Astrocyte of the cerebellum (primary cell): ENCODE measurements around the gene PRPF19.

Source experiments
- DNase-seq: peaks from one replicate; pipeline ENCODE4 v3.0.0-alpha.2; 2011; ENCODE audit warnings: low read depth
- H3K4me3 ChIP-seq: 2 replicates; pipeline ENCODE4 v1.5.1; 2011; ENCODE audit warnings: mild to moderate bottlenecking, low read depth, low read length, moderate library complexity
- CTCF ChIP-seq: IDR thresholded peaks from 2 replicates; pipeline ENCODE4 v1.5.1; 2012; ENCODE audit warnings: low read length, low read depth, moderate library complexity, mild to moderate bottlenecking; ENCODE audit errors: missing control alignments
- in situ Hi-C: cut with HindIII; loops from 2 replicates; pipeline ENCODE4 v1.10.0; 2017; ENCODE audit warnings: low sequenced_read_pairs

PRPF19 gene

GRCh38 chr11:60851327-60852104 lies 54.9 kb downstream of the PRPF19 start:
- no peak overlapping the region for H3K4me3 ChIP-seq
- in situ Hi-C loops: no loop called here
- TF ChIP-seq CTCF: no peak
- DNase-seq: no peak

- in situ Hi-C loops: no loop called here
- no peak overlapping the region for H3K4me3 ChIP-seq
- TF ChIP-seq CTCF: no peak
- no peak for DNase-seq
Measured at GRCh38 chr11:60849641-60850520, 56.5 kb downstream of the PRPF19 start.

DNA sequence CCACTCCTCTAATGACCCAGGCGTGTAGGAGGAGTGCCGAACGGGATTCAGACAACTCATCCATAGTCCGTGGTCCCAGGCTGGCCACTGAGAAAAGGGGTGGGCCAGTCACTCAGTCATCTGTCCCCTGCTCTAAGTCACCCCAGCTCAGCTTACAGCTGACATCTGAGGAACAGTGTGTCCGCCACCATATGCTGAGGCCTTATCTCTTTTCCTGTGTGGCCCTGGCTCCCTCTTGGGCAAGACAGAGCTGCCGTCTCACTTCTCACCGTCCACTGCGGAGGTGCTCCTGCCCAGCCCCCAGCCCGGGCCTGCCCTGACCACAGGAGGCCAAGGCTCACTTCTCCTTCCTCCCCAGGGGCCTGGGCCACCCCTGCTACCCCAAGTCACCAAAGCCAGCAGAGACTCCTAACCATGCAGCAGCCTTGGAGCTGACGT lies 57.7 kb downstream of the PRPF19 start:
- TF ChIP-seq CTCF: no peak
- in situ Hi-C loops: no loop called here
- no peak for DNase-seq
- no peak overlapping the region for H3K4me3 ChIP-seq

DNA sequence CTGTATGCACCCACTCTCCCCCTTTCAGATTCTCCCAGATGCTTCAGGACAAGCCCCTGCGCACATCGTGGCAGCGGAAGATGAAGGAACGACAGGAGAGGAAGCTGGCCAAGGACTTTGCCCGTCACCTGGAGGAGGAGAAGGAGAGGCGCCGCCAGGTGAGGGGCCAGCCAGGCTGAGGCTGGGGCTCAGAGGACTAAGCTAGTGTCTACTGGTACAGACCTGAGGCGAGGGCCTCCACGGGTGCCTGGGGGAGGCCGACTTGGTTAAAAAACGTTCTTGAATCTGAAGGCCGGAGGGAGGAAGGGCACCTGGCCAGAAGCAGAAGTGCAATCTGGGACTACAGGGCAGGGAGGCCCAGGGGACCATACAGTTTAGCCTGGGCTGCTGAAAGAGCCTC lies 58.5 kb downstream of the PRPF19 start:
- DNase-seq: no peak
- in situ Hi-C loops: no loop called here
- no peak overlapping the region for H3K4me3 ChIP-seq
- no peak for TF ChIP-seq CTCF

GRCh38 chr11:60847281-60847680 lies 59.1 kb downstream of the PRPF19 start:
- peak; percentile 67 for DNase-seq
- H3K4me3 ChIP-seq: no peak overlapping the region
- in situ Hi-C loops: no loop called here
- TF ChIP-seq CTCF: no peak

GRCh38 chr11:60845338-60845737 lies 61.0 kb downstream of the PRPF19 start:
- no peak for TF ChIP-seq CTCF
- no peak for DNase-seq
- peak overlapping the region; percentile 93 for H3K4me3 ChIP-seq
- in situ Hi-C loops: no loop called here
